H1 (cell line): ENCODE measurements around the gene COL27A1. TPM values are rescaled to one million over a fixed set of nuclear protein-coding genes. Genes with fewer than 3 reads are reported as not detected.

Experiments
- CHD2 ChIP-seq: IDR thresholded peaks from 2 replicates; pipeline ENCODE4 v1.6.1; 2012; ENCODE audit warnings: low read length, improper control_type of control experiment
- JUN ChIP-seq: IDR thresholded peaks from 2 replicates; pipeline ENCODE4 v1.6.1; 2011; ENCODE audit warnings: low read depth, mild to moderate bottlenecking, improper control_type of control experiment, low read length
- JUND ChIP-seq: IDR thresholded peaks from 2 replicates; pipeline ENCODE4 v1.6.1; 2011; ENCODE audit warnings: mild to moderate bottlenecking, improper control_type of control experiment, low read length
- MAFK ChIP-seq: IDR thresholded peaks from 2 replicates; pipeline ENCODE4 v1.6.1; 2012; ENCODE audit warnings: low read depth, mild to moderate bottlenecking, improper control_type of control experiment, low read length
- SP2 ChIP-seq: IDR thresholded peaks from 2 replicates; pipeline ENCODE4 v1.6.1; 2012; ENCODE audit warnings: mild to moderate bottlenecking, low read length, inconsistent platforms
- polyA plus RNA-seq, 7 experiments: library from polyadenylated mRNA; depleted of rRNA in 3 of 7; stranded (reverse) in 5 of 7; unstranded in 2 of 7; fragments of >200 nt in 5 of 7; fragments of 200-250 nt in 2 of 7; gene quantifications; 1 replicate in 5 of 7; 2 replicates in 1 of 7; 4 replicates in 1 of 7; pipeline versions ENCODE4 v1.2.1 to v1.2.3, GENCODE V29; 2011 to 2013; ENCODE audit warnings: missing spikeins in 2 of 7, mixed read lengths in 2 of 7
- total RNA-seq: library from RNA; stranded (reverse); fragmentation: NEBNext Ultra II Directional; extraction: Animal tissue kit (Norgen Biotek cat#: 25700); gene quantifications from 2 replicates; pipeline ENCODE4 v1.2.1, GENCODE V29; 2021

The COL27A1 gene
- total and polyA plus RNA-seq, 2 of the 8 experiments (the other 6 are each of a cell fraction or from before 2014, with no cell fraction given) = 15.1 to 22.8 TPM

DNA sequence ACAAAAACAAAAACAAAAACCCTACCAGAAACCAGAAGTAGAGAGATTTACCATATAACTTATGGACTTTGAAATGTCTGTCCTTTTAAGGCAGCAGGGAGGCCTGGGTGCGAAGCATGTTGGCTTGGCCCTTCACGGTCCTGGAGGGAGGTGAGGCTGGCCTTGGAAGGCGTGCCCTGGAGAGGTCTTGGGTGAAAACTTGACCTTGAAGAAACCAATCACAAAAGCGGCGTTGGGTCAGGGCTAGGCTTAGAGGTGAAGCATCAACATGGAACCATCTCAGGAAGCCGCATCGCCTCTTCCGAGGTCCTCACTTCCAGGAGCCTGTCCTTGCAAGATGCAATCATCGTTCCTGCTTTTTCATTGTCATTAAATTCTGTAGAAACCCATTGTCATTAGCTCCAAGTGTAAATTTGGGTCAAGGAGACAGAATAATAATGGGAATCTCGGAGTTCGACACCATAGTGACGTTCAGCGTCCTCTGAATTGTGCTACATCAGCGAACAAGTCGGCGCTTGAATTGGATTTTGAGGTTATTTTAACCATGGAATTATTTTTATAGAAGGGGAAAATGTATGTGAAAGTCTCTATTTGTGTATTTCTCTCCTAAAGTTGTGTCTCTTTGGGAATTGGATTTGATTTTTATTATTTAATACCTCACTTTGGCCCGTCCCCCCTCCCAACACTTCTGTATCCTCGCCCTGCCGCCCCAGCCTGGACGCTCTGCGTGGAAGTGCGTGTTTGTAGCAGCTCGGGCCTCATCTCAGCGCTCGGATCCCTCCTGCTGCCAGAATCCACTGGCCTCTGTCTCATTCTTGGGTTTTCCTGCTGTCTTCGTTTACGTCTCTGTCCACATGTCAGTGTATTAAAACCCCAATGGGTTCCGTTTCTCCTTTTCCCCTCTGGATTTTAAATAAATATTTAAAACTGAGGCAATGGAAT lies 156.5 kb downstream of the COL27A1 start (continued):
- TF ChIP-seq JUN (no peak), CHD2 (no peak), MAFK (no peak), JUND (no peak), SP2 (no peak)
